ENCODE data around the gene BBS1. TPM values are rescaled to one million over a fixed set of nuclear protein-coding genes. Genes with fewer than 3 reads are reported as not detected.

Gene BBS1
- total and polyA plus RNA-seq, 2 donors (not counting 3 experiments of a cell fraction or from before 2014, with no cell fraction given), result 29.2 to 32.9 TPM

- Histone ChIP-seq H3K9me1 (replicated peaks; ENCODE audit: control insufficient read depth, extremely low read depth, insufficient read depth, low read length) (no peaks in the 10 kb centered on the region), H3K4me3 (replicated peaks in 1 of 3; ENCODE audit: insufficient read depth in 1 of 3, low read depth in 1 of 3, low read length in 3 of 3) (no peak overlapping the region), H3K79me2 (ENCODE audit: control insufficient read depth, insufficient read depth, low read length) (peaks cover 7% of the 10 kb centered on the region), H3K36me3 (ENCODE audit: control insufficient read depth in 2 of 2, extremely low read depth in 1 of 2, insufficient read depth in 2 of 2, low read length in 2 of 2) (no peaks in the 10 kb centered on the region), H2AFZ (ENCODE audit: low read depth, low read length) (no peak overlapping the region), H3K4me1 (ENCODE audit: control insufficient read depth, extremely low read depth, insufficient read depth, low read length) (peaks cover 10% of the 10 kb centered on the region), H3K9me3 (replicated peaks; ENCODE audit: control insufficient read depth, insufficient read depth, low read length) (no peaks in the 10 kb centered on the region), H3K27ac (ENCODE audit: insufficient read depth, low read depth, low read length) (no peak overlapping the region), H3K27me3 (ENCODE audit: control insufficient read depth in 2 of 2, insufficient read depth in 2 of 2, low read length in 2 of 2) (no peaks in the 10 kb centered on the region), H3K4me2 (ENCODE audit: insufficient read depth, low read length) (no peak overlapping the region), H4K20me1 (replicated peaks; ENCODE audit: control insufficient read depth, extremely low read depth, insufficient read depth, low read length) (no peaks in the 10 kb centered on the region), H3K9ac (replicated peaks; ENCODE audit: extremely low read depth, insufficient read depth, low read length) (no peak overlapping the region)
- no TSS peak for BruUV-seq (replicated peaks)
- ChIA-PET POLR2A (no interaction called here), CTCF (interaction anchor here (1.0 to 1.9 kb wide), 4 partner anchors 9 to 201 kb away, joined by 4 to 8 read pairs (median 5); partner anchors contain the start of genes PELI3 and RBM4B)
- intact Hi-C loops (cut with micrococcal nuclease) (no loop called here), dilution Hi-C loops (cut with MboI; ENCODE audit: extremely low pct_ligation_motif_present, low sequenced_read_pairs) (no loop called here)
- TF ChIP-seq GATA2 (IDR thresholded peaks at IDR 0.05; ENCODE audit: insufficient read depth, insufficient read length, low read depth, low read length) (no peak), FOS (IDR thresholded peaks at IDR 0.05; ENCODE audit: borderline replicate concordance, insufficient read depth, low read length) (no peak), POLR2AphosphoS5 (IDR thresholded peaks at IDR 0.05; ENCODE audit: insufficient read depth, low read depth, low read length) (no peak), JUN (IDR thresholded peaks at IDR 0.05; ENCODE audit: borderline replicate concordance, insufficient read depth, insufficient read length, low read depth) (no peak), CTCF (IDR thresholded peaks at IDR 0.05; ENCODE audit: extremely low read depth in 1 of 2, insufficient read depth in 1 of 2, low read depth in 1 of 2, low read length in 2 of 2) (no peak), MYC (IDR thresholded peaks at IDR 0.05; ENCODE audit: low read depth, low read length) (no peak), EZH2 (IDR thresholded peaks at IDR 0.05; ENCODE audit: borderline replicate concordance, low read depth, low read length, severe bottlenecking) (no peak), POLR2A (IDR thresholded peaks at IDR 0.05; ENCODE audit: low read depth, low read length) (no peak), MAX (IDR thresholded peaks at IDR 0.05; ENCODE audit: insufficient read depth, insufficient read length) (no peak)
- DNase-seq (ENCODE audit: low read depth, low spot score) (no peak), FAIRE-seq (no peak)
These were observed 32.9 kb upstream of the BBS1 start for GRCh38 chr11:66477263-66478201.

All from endothelial cell of umbilical vein (primary cell).